M059J (cell line): ENCODE results near the gene ATP2B2. TPM values are rescaled to one million over a fixed set of nuclear protein-coding genes. Genes with fewer than 3 reads are reported as not detected.
A peak's percentile ranks its signal among the peaks of the same experiment; 100 is the strongest.

ENCODE experiments used
- DNase-seq: peaks from one replicate; pipeline ENCODE4 v3.0.0-alpha.2; 2012; ENCODE audit warnings: low read depth
- total RNA-seq: library from RNA; depleted of rRNA; stranded (reverse); fragments of >200 nt; shearing (Covaris generic); gene quantifications from 2 replicates; pipeline ENCODE4 v1.2.3, GENCODE V29; 2014

The ATP2B2 gene
- total RNA-seq, 1 experiment from 2014 or later, result not detected

DNA sequence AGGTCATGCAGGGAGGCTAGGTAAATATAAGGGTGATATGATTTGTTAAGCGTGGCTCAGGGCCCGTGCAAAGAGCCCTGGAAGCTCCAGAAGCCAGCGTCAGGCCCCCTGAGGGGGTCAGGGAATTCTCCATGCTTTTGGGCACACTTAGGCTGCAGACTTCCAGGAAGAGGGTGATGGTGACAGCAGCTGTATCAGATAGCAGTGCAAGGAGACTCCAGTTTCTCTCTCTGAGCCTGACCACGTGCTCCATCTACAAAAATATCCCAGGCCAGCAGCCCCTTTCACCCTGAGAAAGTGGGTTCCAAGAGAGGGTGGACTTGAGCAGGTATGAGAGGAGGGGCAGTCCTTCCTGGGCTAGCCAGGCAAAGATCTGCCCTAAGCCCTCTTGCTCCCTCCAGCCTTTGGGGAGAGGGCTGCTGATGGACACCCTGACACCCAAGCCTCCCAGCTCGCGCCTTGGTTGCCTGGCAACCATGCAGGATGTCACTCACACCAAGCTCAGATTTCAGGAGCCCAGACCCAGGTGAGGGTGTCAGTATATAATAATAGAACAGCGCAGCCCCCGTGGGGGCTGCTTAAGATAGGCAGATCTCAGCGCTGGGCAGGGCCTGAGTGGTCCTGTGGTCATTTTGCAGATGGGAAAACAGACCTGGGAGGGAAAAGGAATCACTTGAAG lies 35.8 kb downstream of the ATP2B2 start:
- no peak for DNase-seq

DNA sequence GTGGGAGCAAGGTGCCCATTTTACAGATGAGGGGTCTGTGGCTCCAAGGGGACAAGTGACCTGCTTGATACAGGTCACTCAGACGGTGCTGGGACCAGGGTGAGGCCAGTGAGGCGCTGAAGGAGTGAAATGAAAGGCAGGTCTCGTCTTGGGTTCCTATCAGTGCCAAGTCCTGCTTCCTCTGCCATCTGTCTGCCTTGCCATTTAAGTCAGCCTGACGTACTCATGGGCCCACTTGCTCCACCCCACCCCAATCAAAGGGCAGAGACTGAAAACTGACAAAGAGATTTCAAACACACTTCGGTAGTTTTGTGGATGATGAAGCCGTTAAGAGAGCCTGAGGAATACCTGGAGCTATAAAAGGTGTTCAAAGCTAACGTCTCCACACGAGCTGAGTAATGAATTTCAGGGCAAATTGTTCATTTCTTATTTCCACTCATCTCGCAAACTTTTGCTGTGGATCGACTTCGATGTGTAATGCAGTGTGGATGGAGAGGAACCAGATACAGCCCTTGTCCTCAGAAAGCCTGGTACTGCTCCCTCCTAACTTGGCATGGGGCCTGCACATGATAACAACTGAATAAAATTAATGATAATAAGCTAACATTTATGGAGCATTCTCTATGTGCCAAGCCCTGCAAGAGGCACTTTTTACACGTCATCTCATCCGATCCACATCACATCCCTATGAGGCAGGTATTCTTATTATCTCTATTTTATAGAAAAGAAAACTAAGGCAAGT lies 36.6 kb downstream of the ATP2B2 start:
- DNase-seq, result no peak

DNA sequence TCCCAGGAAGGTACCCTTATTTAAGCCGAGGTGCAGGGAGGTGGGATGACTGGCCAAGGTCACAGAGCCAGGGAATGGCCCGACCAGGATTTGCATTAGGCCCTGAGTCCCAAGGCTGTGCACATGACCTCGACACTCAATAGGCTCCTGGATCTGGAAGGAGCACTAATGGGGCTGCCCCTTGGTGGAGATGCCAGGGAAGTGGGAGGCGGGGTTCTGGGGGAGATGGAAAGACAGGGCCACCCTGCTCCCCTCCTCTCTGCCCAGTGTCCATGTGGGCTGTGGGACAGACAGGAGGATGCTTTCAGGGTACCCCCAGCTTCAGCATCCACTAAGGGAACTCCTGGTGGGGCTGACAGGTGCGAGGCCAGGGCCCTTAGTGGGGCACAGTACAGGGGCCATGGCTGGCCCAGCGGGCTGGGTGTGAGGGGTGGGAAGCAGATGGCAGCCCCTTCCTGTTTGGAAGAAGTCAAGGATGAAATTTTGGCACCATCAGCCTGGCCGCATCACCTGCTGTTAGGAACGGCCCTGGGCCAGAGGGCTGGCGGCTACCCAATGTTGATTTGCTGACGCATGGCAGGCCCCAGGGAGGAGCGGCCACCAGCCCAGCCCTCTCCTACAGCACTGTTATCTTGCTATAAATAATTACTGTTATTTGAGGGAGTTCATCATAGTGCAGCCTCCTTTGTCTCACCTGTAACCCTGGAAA lies 37.3 kb downstream of the ATP2B2 start:
- DNase-seq, result peak; percentile 21

DNA sequence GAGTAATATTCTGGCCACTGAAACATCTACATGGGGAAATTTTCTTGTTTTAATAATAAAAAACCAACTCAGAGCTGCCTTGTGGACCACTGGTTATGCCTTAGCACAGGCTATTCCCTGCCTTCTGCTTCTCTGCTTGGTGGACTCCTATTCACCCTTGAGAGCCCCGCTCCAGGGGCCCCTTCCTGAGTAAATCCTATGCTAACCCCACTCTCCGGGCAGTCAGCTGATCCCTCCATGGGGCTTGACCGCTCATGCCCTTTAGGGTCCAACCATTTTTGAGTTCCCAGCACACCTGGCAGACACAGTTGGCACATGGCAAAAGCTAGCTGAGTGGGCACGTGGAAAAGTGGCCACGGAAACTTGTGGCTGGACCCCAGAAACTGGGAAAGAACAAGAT lies 38.2 kb downstream of the ATP2B2 start:
- DNase-seq, result no peak

DNA sequence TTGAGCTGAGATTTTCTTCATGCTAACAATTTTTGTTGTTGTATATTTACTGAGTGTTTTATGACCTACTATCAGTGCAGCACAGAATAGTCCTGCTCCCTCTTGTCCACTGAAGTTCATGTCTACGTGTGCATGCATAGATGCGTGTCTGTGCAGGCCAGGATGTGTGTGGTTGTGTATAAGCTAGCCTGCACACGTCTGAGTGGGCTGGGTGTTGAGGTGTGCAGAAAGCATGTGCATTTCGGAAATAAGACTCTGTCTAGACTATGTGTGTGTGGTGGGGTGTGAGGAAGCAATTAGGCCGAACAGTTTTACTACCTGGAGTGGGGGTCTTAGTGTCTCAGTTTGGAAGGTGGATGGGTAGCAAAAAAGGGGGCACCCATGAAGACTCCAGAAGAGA lies 39.2 kb downstream of the ATP2B2 start:
- DNase-seq, result no peak

DNA sequence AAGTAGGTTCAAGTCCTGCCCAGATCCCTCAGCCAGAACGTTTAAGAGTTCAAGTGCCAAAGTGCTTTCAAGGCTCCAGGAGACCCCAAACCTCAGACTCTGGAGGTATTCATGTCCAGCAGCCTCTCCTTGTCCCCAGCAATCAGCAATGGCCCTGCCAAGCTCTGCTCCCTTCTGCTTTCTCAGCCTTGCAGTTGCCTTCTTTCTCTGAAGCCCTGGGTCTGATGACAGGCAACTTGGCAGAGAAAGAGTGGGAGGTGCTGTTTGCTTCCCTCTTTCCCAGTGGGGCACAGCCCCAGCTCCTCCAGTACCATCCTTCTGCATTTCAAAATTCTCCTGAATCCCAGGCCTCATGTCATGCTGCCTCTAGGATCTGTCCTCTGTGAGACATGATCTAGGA lies 40.2 kb downstream of the ATP2B2 start:
- DNase-seq, result no peak

DNA sequence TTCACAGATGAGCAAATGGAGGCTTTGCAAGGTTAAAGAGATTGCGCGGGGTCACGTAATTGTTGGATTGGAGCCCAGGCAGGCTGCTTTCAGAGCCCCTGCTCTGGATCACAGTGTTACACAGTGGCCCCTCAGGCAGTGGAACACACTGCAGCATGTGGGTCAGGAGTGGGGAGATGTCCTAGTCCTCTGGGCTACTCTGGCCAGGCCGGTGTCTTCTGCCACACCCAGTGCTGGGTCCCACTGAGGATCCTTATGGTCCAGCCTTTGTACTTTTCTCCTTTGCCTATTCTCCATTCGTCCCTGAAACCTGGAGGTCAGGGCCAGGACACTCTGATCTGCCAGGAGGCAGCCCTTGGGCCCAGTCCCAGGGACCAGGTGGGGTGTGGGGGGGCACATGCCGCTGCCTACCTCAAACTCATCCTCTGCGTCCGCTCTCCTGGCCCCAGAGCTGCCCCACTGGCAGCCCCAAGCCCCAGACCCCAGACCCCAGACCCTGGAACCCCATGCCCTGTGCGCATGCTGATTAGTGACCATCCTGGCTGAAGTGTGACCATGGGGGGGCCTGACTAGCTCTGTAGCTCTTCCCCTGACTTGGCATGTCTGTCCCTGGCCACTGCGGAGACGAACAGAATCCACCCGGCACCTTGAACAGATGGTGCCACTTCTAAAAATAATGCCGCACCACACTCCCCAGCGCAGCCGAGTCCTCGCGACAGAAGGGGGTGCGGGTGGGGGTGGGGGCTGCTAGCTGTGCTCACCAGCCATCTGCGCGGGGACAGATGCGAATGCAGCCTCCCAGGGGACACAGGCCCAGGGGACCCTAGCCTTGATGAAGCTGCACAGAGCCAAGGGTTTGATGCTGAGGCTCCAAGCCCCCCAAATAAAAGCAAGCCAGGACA lies 41.6 kb downstream of the ATP2B2 start:
- DNase-seq, result no peak

DNA sequence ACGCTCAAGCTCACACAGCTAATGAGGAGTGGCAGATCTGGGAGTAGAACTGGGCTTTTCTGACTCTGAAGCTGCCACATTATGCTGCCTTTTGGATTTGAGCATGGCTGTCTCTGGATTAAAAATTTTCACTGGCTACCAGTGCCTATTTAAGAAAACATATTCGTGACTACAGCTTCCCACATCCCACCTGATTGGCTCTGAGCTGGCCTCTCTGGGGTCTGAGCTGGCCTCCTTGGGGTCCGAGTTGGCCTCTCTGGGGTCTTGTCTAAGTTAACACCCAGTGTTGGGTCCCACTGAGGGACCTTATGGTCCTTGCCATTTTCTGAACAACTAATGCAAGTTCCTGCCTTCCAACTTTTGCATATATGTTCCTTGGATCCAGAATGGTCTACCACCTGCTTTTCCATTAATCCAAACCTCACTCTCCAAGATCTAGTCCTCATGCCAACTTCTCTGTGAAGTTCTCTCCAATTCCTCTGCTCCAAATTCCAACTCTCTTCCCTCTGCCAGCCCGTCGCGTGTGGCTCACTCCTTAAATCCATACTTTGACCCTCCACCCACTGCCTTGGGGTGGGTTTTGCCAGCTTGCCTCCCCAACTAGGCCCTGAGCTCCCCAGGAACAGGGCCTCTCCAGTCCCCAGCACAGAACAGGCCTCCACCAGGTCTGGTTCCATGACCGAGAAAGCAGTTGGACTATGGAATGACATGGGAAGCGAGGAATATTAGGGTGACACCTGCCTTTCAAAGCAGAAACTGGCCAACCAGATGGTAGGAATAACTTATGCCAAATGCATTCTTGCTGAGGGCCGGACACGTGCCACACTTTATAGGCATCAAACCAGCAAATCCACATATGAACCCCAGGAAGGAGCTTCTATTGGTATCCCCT lies 42.5 kb downstream of the ATP2B2 start:
- no peak for DNase-seq

DNA sequence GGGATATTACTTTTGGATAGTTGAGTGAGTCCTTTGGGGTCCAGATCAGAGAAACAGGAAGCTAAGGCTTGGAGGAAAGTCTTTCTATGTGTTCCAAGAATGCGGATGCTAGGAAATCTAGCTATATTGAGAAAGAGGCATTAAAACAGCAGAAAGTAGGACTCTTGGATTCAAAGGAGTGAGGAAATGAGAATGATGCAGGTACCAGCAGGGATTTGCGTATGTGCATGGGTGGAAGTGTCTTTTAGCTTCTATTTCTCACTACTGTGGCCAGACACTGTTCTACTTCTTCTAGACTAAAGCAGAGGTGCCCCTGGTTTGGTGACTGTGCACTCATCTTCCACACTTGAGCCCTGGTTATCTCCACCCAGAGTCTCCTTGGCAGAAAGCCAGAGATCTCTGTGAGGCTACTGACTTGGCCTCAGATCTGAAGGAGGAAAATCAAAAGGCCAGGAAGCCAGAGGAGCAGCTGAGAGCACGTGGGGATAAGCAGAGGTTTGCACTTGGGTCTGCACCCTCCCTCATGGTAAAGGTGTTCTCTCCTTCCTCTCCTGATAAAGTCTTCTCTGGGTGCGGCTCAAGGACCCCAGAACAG lies 44.3 kb downstream of the ATP2B2 start:
- no peak for DNase-seq

DNA sequence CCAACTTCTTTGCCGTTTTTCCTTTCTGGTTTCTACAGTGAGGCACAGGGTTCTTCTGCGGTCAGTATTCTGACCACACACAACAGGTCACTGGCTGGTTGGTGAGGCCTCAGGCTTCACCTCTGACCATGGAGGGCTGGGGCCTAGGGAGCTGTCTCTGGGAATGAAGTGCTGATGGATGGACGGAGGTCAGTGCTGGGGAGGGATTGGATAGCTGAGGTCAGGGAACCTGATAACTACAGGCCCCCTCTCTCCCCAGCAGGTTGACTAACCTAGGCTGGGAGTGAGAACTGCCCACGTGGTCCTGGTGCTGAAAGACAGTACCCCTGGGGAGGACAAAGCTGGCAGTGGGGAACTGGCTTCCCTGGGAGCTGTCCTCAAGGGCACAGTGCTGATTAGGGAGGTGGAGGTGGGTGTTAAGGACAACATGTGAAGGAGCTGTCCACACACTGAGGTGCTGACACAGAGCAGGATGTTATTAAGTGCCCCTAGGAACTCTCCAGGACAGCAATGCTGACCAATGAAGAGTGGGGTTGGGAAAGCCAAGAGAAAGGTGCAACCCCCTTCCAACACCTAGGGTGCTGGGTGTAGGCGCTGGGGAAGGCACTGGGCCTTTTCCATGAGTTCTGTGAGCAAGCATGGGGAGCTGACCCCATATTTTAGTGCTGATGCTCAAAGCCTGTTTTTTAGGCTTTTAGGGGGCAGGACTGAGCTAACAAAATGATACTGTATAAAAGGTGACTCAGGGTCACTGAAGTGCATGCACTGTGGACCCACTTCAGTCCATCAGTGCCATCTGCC lies 45.2 kb downstream of the ATP2B2 start:
- peak; percentile 77 for DNase-seq

DNA sequence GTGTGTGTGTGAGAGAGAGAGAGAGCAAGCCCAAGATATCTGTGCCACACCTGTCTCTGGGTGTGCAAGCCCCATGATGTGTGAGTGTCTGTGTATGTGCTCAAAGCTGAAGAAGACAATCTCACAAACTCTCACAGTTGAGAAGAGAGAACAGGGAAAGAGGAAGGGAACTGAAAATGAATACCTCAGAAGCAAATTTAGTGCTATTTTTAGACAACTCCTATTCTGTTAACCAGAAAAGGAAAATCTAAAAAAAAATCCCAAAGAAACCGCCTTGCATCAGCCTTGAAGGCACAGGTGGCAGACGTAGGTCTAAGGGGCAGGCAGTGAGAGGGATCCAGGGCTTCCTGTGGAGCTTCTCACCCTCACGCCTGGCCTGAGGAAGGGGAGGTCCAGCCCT lies 47.8 kb downstream of the ATP2B2 start:
- no peak for DNase-seq

DNA sequence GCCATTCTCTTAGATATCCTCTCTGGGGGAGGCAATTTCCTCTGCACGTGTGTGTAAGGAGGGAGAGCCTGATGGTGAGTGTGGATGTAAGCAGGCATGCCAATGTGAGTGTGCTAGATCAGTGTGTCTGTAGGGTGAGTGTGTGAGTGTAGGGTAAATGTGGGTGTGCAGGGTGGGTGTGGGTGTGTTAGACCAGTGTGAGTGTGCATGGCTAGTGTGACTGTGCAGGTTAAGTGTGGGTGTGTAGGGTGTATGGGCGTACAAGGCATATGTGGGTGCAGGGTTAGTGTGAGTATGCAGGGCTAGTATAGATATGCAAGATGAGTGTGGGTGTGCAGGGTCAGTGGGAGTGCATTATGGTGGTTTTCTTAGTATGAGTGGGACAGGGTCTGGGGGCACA lies 48.4 kb downstream of the ATP2B2 start:
- DNase-seq, result no peak

DNA sequence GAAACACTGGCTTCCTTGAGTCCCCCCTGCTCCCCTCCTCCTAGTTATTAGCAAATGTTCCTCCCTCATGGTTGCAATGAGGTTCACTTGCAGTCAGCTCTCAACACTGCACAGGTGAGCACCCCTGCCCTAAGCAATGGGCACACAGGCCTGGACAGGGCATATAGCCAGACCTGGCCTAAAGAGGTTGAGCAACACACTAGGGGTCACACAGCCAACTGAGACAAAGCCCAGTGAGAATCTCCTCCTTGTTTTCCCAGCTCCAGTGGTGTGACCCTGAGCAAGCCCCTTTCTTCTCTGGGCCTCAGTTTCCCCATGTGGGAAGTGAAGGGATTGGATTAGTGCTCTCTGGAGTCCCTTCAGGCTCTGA lies 49.9 kb downstream of the ATP2B2 start:
- DNase-seq, result no peak

DNA sequence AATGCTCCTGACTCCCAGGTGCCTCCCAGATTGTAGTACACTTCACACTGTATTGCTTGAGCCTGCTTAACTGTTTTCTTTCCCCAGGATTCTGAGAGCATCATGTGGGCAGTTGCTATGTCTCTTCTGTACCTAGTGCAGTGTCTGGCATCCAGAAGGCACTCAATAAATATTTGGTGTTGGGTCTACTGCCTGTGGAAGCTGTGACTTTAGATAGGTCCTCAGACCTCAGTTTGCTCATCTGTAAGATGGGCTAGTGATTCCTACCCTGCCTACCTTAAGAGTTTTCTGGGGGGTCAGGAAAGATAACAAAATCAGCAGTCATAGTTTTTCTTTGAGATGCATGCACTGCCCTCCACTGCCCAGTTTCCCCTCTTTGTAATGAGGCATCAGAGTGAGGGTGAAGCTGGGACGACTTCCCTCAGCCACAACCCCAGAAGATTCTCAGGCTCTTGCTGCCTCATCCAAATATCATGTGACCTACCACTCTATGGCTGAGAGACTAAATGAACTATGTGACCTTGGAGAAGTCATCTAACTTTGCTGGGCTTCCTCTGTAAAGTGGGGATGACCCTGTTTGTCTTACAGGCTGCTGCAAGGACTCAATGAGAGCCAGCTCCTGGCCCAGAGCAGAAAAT lies 50.4 kb downstream of the ATP2B2 start:
- no peak for DNase-seq

DNA sequence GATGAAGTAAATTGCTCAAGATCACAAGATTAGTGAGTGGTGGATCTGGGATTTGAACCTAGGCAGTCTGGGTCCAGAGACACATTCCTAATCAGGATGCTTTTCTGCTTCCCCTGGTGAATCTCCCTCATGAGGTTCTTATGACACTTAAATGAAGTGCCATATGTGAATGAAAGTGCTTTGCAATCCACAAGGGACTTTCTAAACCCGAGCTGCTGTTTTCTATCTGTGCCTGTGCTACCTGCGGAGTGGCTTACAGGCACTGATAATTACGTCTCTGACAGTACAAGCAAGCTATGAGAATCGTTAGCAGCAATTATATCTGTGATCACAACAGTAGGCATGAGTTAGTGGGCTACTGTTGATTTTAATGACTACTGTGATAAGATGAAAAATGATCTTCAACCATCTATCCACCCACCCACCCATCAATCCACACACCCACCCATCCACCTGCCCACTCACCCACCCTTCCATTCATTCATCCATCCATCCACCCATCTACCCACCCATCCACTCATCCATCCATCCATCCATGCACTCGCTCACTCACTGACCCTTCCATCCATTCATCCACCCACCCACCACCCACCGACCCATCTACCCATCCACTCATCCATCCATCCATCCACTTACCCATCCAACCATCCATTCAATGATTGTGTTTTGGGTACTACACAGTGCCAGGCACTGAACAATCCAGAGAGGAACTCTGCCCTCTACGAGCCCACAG lies 51.8 kb downstream of the ATP2B2 start:
- no peak for DNase-seq

DNA sequence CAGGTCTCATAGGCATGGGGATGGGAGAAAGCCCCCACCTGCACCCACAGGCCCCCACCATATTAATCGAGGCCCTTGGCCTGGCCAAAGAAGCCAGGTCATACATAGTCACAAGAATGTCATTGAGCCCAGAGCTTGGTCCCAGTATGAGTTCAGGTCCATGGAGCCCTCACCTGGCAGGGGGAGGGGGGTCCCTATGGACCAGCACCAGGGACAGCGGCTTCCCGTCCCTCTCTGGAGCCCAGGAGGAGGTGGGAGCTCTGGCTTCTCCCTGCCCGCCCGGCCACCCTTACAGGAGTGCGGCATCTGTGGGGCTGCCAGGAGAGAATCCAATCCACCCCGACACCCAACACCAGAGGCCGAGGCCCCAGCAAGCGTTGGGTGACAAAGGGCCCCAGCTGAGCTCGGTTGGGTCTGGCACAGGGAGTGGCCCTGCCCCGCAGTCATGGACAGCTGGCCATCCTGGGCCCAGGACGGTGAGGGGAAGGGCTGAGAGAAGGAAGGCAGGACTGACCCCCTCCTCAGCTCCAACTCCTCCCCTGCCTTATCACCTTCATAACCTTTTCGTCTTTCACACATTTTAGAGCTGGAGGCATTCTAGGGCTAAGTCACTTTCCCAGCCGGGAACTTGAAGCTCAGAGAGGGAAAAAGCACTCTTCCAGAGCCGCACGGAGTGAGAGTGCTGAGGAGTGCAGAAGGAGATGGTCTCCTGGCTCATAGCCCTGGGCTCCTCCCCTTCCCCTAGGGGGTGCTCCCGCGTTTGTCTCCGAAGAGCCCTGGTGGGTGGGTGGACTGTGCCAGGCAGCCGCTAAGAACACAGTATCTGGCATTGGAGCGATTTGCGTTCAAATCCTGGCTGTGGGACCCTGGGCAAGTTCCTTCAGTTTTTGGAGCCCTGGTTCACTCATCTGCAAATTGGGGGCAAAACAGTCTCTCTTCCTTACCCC lies 54.6 kb downstream of the ATP2B2 start:
- DNase-seq, result no peak

DNA sequence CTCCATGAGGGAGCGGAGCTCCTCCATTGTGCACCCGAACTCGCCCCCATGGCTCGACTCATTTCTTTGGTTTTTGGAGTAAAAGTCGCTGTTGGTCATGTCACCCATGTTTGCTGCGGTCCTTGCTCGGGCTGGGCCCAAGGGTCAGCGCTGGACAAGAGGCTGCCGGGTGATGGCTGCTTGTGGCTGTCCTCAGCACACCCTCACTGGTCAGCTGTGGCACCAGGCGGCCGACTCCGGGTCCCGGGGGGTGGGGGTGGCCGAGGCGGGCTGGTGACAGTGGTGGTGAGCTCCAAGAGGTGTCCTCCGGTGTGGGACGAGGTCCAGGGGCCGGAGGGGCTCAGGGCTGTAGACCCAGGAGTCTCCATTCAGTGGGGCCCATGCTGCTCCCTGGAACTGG lies 56.0 kb downstream of the ATP2B2 start:
- no peak for DNase-seq
